GM23248 (cell line): ENCODE measurements around the gene ST6GALNAC4. TPM values are rescaled to one million over a fixed set of nuclear protein-coding genes. Genes with fewer than 3 reads are reported as not detected.

ENCODE experiments used
- DNase-seq: peaks from one replicate; pipeline ENCODE4 v3.0.0-alpha.2; 2015
- H2AFZ ChIP-seq: fragments of 200-600 bp; sonication (generic); 2 replicates; pipeline ENCODE4 v1.6.1; 2016; ENCODE audit warnings: antibody characterized with exemption
- H3F3A ChIP-seq: fragments of 200-600 bp; sonication (generic); 2 replicates; pipeline ENCODE4 v1.6.1; 2016; ENCODE audit warnings: mild to moderate bottlenecking, antibody characterized with exemption, mixed run types; ENCODE audit not compliant: insufficient read depth
- H3K27ac ChIP-seq: fragments of 200-600 bp; sonication (generic); 2 replicates; pipeline ENCODE4 v1.5.1; 2016; ENCODE audit warnings: mild to moderate bottlenecking
- H3K27me3 ChIP-seq: fragments of 200-600 bp; sonication (generic); replicated peaks from 2 replicates; pipeline ENCODE4 v1.6.1; 2016; ENCODE audit warnings: mild to moderate bottlenecking; ENCODE audit not compliant: insufficient read depth
- H3K36me3 ChIP-seq: fragments of 200-600 bp; sonication (generic); 2 replicates; pipeline ENCODE4 v1.6.1; 2016; ENCODE audit warnings: low read depth, mild to moderate bottlenecking
- H3K4me1 ChIP-seq: fragments of 200-600 bp; sonication (generic); 2 replicates; pipeline ENCODE4 v1.6.1; 2016; ENCODE audit warnings: mild to moderate bottlenecking; ENCODE audit not compliant: insufficient read depth
- H3K4me2 ChIP-seq: fragments of 200-600 bp; sonication (generic); one replicate; pipeline ENCODE4 v1.6.1; 2016; ENCODE audit warnings: mild to moderate bottlenecking; ENCODE audit not compliant: unreplicated experiment
- H3K4me3 ChIP-seq: fragments of 200-600 bp; sonication (generic); 2 replicates; pipeline ENCODE4 v1.5.1; 2016; ENCODE audit warnings: mild to moderate bottlenecking
- H3K79me2 ChIP-seq: fragments of 200-600 bp; sonication (generic); 2 replicates; pipeline ENCODE4 v1.6.1; 2016; ENCODE audit warnings: mild to moderate bottlenecking; ENCODE audit not compliant: insufficient read depth
- H3K9ac ChIP-seq: fragments of 200-600 bp; sonication (generic); 2 replicates; pipeline ENCODE4 v1.6.1; 2016; ENCODE audit warnings: mild to moderate bottlenecking
- H3K9me2 ChIP-seq: fragments of 200-600 bp; sonication (generic); 2 replicates; pipeline ENCODE4 v1.6.1; 2016; ENCODE audit warnings: mixed run types, mild to moderate bottlenecking, moderate library complexity; ENCODE audit not compliant: insufficient read depth
- H3K9me3 ChIP-seq: fragments of 200-600 bp; sonication (generic); one replicate; pipeline ENCODE4 v1.6.1; 2017; ENCODE audit warnings: low read depth
- H4K20me1 ChIP-seq: fragments of 200-600 bp; sonication (generic); 2 replicates; pipeline ENCODE4 v1.6.0; 2016; ENCODE audit not compliant: insufficient read depth
- EZH2 ChIP-seq: fragments of 200-600 bp; sonication (generic); IDR thresholded peaks from 2 replicates; pipeline ENCODE4 v1.6.1; 2018; ENCODE audit warnings: antibody characterized with exemption, mild to moderate bottlenecking; ENCODE audit not compliant: insufficient read depth, poor library complexity, severe bottlenecking
- EZH2phosphoT487 ChIP-seq: fragments of 200-600 bp; sonication (generic); IDR thresholded peaks from 2 replicates; pipeline ENCODE4 v1.6.1; 2018; ENCODE audit warnings: antibody characterized with exemption, moderate library complexity, mild to moderate bottlenecking, low read depth; ENCODE audit not compliant: insufficient read depth
- WGBS, 2 experiments: methylation state at CpG; one replicate each; pipeline ENCODE4 v1.1.6; 2015 to 2017; ENCODE audit warnings: low lambda C conversion rate in 2 of 2, low coverage in 1 of 2; ENCODE audit errors: missing lambda C conversion rate in 2 of 2; 5-methylcytosine and 5-hydroxymethylcytosine counted together
- in situ Hi-C: fragments of 300-500 bp; cut with MboI; formaldehyde crosslinking; loops from 2 replicates; pipeline ENCODE4 v1.15.0; 2020
- polyA plus RNA-seq: library from polyadenylated mRNA; unstranded; fragments of >200 nt; fragmentation: Nextera tagmentation; extraction: Ambion mirVana; gene quantifications from 2 replicates; pipeline ENCODE4 v1.2.1, GENCODE V29; 2016
- total RNA-seq: library from RNA; depleted of rRNA; stranded (reverse); fragments of >200 nt; shearing (Covaris generic); gene quantifications from 2 replicates; pipeline ENCODE4 v1.2.3, GENCODE V29; 2014

ST6GALNAC4 gene
- total and polyA plus RNA-seq, 2 experiments from 2014 or later, result 33.7 to 61.0 TPM

- peak; percentile 34 for DNase-seq
- H2AFZ ChIP-seq, result peak overlapping the region; percentile 75
- no peak for TF ChIP-seq EZH2
- no peak for TF ChIP-seq EZH2phosphoT487
- H3K79me2 ChIP-seq, result peaks cover 22% of the 10 kb centered on the region
- peak overlapping the region; percentile 76 for H3K4me3 ChIP-seq
- no peaks in the 10 kb centered on the region for H3K27me3 ChIP-seq
- H3K36me3 ChIP-seq, result no peaks in the 10 kb centered on the region; the same call in 1 of the 2 replicates
- H3K9me3 ChIP-seq, result no peaks in the 10 kb centered on the region
- no peaks in the 10 kb centered on the region for H3K9me2 ChIP-seq
- 23 to 30% methylated on average over 24 to 27 of the region's 27 CpGs for WGBS, 2 experiments
- in situ Hi-C loops, result no loop called here
- peak overlapping the region; percentile 83 for H3K9ac ChIP-seq
- peak overlapping the region; percentile 22; the same call in 1 of the 2 replicates for H3K27ac ChIP-seq
- H3K4me2 ChIP-seq, result peak overlapping the region; percentile 85
- H3K4me1 ChIP-seq, result peaks cover 33% of the 10 kb centered on the region
- H4K20me1 ChIP-seq, result no peaks in the 10 kb centered on the region
- peaks cover 27% of the 10 kb centered on the region for H3F3A ChIP-seq
Observed at GRCh38 chr9:127915801-127916719, 781 bp downstream of the ST6GALNAC4 start.

- H3K9me2 ChIP-seq, result no peaks in the 10 kb centered on the region
- no peak overlapping the region for H3K9ac ChIP-seq
- in situ Hi-C loops, result no loop called here
- H3K4me1 ChIP-seq, result peaks cover 33% of the 10 kb centered on the region
- no peaks in the 10 kb centered on the region; the same call in 1 of the 2 replicates for H3K36me3 ChIP-seq
- peak overlapping the region; percentile 85 for H3K4me2 ChIP-seq
- H3K27me3 ChIP-seq, result no peaks in the 10 kb centered on the region
- no peak overlapping the region for H2AFZ ChIP-seq
- no peaks in the 10 kb centered on the region for H4K20me1 ChIP-seq
- DNase-seq, result peak; percentile 25
- H3F3A ChIP-seq, result peaks cover 25% of the 10 kb centered on the region
- WGBS, 2 experiments, result 79 to 82% methylated on average over 5 of the region's 5 CpGs
- H3K9me3 ChIP-seq, result no peaks in the 10 kb centered on the region
- peaks cover 26% of the 10 kb centered on the region for H3K79me2 ChIP-seq
- H3K4me3 ChIP-seq, result no peak overlapping the region
- no peak overlapping the region for H3K27ac ChIP-seq
- no peak for TF ChIP-seq EZH2
- no peak for TF ChIP-seq EZH2phosphoT487
Observed at GRCh38 chr9:127915325-127915752, 1.5 kb downstream of the ST6GALNAC4 start.

GRCh38 chr9:127913682-127914081 is 3.2 kb downstream of the ST6GALNAC4 start:
- no peaks in the 10 kb centered on the region for H4K20me1 ChIP-seq
- in situ Hi-C loops, result no loop called here
- DNase-seq, result no peak

GRCh38 chr9:127912882-127913281 is 4.0 kb downstream of the ST6GALNAC4 start:
- 84 to 85% methylated on average over 5 of the region's 5 CpGs for WGBS, 2 experiments
- no peaks in the 10 kb centered on the region for H4K20me1 ChIP-seq
- H3K4me1 ChIP-seq, result peaks cover 11% of the 10 kb centered on the region
- no peak for DNase-seq
- no peaks in the 10 kb centered on the region for H3K9me2 ChIP-seq
- H3K4me3 ChIP-seq, result no peak overlapping the region
- no peak overlapping the region for H3K4me2 ChIP-seq
- in situ Hi-C loops, result no loop called here
- no peaks in the 10 kb centered on the region for H3K9me3 ChIP-seq
- H3K79me2 ChIP-seq, result peaks cover 26% of the 10 kb centered on the region
- H3F3A ChIP-seq, result peaks cover 7% of the 10 kb centered on the region
- H3K9ac ChIP-seq, result no peak overlapping the region
- no peaks in the 10 kb centered on the region; the same call in 1 of the 2 replicates for H3K36me3 ChIP-seq
- H3K27me3 ChIP-seq, result no peaks in the 10 kb centered on the region
- H2AFZ ChIP-seq, result no peak overlapping the region
- H3K27ac ChIP-seq, result no peak overlapping the region
- no peak for TF ChIP-seq EZH2
- TF ChIP-seq EZH2phosphoT487, result no peak

More at GRCh38 chr9:127913682-127914081, 3.2 kb downstream of the ST6GALNAC4 start:
- Histone ChIP-seq H3K9me2 (no peaks in the 10 kb centered on the region), H3K36me3 (no peaks in the 10 kb centered on the region; the same call in 1 of the 2 replicates), H3K79me2 (peaks cover 26% of the 10 kb centered on the region), H3F3A (peaks cover 15% of the 10 kb centered on the region), H3K9me3 (no peaks in the 10 kb centered on the region), H2AFZ (no peak overlapping the region), H3K27ac (no peak overlapping the region), H3K9ac (no peak overlapping the region), H3K4me2 (no peak overlapping the region), H3K27me3 (no peaks in the 10 kb centered on the region), H3K4me1 (peaks cover 19% of the 10 kb centered on the region), H3K4me3 (no peak overlapping the region)
- WGBS, 2 experiments, result 98 to 100% methylated on average over 11 of the region's 11 CpGs
- TF ChIP-seq EZH2 (no peak), EZH2phosphoT487 (no peak)
